Endodermal cell (in vitro differentiated cells): ENCODE measurements around the gene HIBADH. TPM values are rescaled to one million over a fixed set of nuclear protein-coding genes. Genes with fewer than 3 reads are reported as not detected.
A peak's percentile ranks its signal among the peaks of the same experiment; 100 is the strongest.

Experiments
- DNase-seq: peaks from one replicate; pipeline ENCODE4 v3.0.0-alpha.2; 2017
- H3K27ac ChIP-seq: 2 replicates; pipeline ENCODE4 v1.5.1; 2013; ENCODE audit warnings: mild to moderate bottlenecking, low read depth, low read length, moderate library complexity
- H3K27me3 ChIP-seq: 2 replicates; pipeline ENCODE4 v1.6.1; 2013; ENCODE audit warnings: mild to moderate bottlenecking, low read length, moderate library complexity; ENCODE audit not compliant: insufficient read depth, control insufficient read depth, poor library complexity, severe bottlenecking
- H3K36me3 ChIP-seq: 2 replicates; pipeline ENCODE4 v1.7.0; 2013; ENCODE audit warnings: mild to moderate bottlenecking, low read length, moderate library complexity; ENCODE audit not compliant: control insufficient read depth, insufficient read depth
- H3K4me1 ChIP-seq: one replicate; pipeline ENCODE4 v1.7.0; 2013; ENCODE audit warnings: low read length; ENCODE audit not compliant: control insufficient read depth, insufficient read depth
- H3K4me3 ChIP-seq: 2 replicates; pipeline ENCODE4 v1.5.1; 2013; ENCODE audit warnings: mild to moderate bottlenecking, low read length, moderate library complexity
- H3K9ac ChIP-seq: 2 replicates; pipeline ENCODE4 v1.6.1; 2013; ENCODE audit warnings: mild to moderate bottlenecking, low read length, moderate library complexity; ENCODE audit not compliant: poor library complexity, severe bottlenecking; ENCODE audit errors: extremely low read depth
- H3K9me3 ChIP-seq: 2 replicates; pipeline ENCODE4 v1.6.1; 2013; ENCODE audit warnings: mild to moderate bottlenecking, low read length, moderate library complexity; ENCODE audit not compliant: control insufficient read depth
- H3K27ac Mint-ChIP-seq: 2 replicates; pipeline ENCODE4 v1.8.0; 2020; ENCODE audit warnings: mixed read lengths
- H3K27me3 Mint-ChIP-seq: 2 replicates; pipeline ENCODE4 v1.8.0; 2021; ENCODE audit warnings: mild to moderate bottlenecking, mixed read lengths; ENCODE audit not compliant: insufficient read depth
- H3K36me3 Mint-ChIP-seq: 2 replicates; pipeline ENCODE4 v1.8.0; 2020; ENCODE audit warnings: low read depth, mixed read lengths
- H3K4me1 Mint-ChIP-seq: 2 replicates; pipeline ENCODE4 v1.8.0; 2020; ENCODE audit warnings: mixed read lengths
- H3K4me3 Mint-ChIP-seq: 2 replicates; pipeline ENCODE4 v1.8.0; 2020; ENCODE audit warnings: mild to moderate bottlenecking, moderate library complexity, mixed read lengths
- H3K9me3 Mint-ChIP-seq: 2 replicates; pipeline ENCODE4 v1.8.0; 2020; ENCODE audit warnings: mild to moderate bottlenecking, mixed read lengths
- CTCF ChIP-seq: fragments of 200-600 bp; sonication (generic); conservative IDR thresholded peaks from 2 replicates; pipeline ENCODE4 v1.5.0; 2021; ENCODE audit warnings: antibody characterized with exemption, mild to moderate bottlenecking
- WGBS, 2 experiments: methylation state at CpG; one replicate each; pipeline versions ENCODE4 v1.1.5 to v1.1.7; 2013; ENCODE audit warnings: missing lambda C conversion rate in 2 of 2, mixed read lengths in 1 of 2; ENCODE audit not compliant: insufficient coverage in 1 of 2, insufficient read length in 1 of 2; 5-methylcytosine and 5-hydroxymethylcytosine counted together
- total RNA-seq, 2 donors: library from RNA; stranded (reverse); fragmentation: NEBNext Ultra II Directional in 1 of 2; extraction: Animal tissue kit (Norgen Biotek cat#: 25700) in 1 of 2; gene quantifications; 2 replicates in 1 of 2; 3 replicates in 1 of 2; pipeline ENCODE4 v1.2.1, GENCODE V29; 2021

Gene HIBADH
- total RNA-seq, 2 donors from 2014 or later: 48.3 to 78.1 TPM

GRCh38 chr7:27606270-27607209, 56.1 kb downstream of the HIBADH start:
- peak overlapping the region; percentile 40 for H3K27ac ChIP-seq
- H3K9ac ChIP-seq: no peak overlapping the region
- 60 to 89% methylated on average over 3 to 4 of the region's 4 CpGs for WGBS, 2 experiments
- H3K9me3 ChIP-seq: no peaks in the 10 kb centered on the region
- Mint-ChIP-seq H3K27me3 (no peaks in the 10 kb centered on the region), H3K9me3 (no peaks in the 10 kb centered on the region), H3K4me3 (peak overlapping the region; percentile 29), H3K27ac (peak overlapping the region; percentile 90), H3K4me1 (peaks cover 62% of the 10 kb centered on the region), H3K36me3 (no peaks in the 10 kb centered on the region)
- H3K27me3 ChIP-seq: no peaks in the 10 kb centered on the region
- no peak for TF ChIP-seq CTCF
- H3K4me1 ChIP-seq: peaks cover 30% of the 10 kb centered on the region
- H3K36me3 ChIP-seq: no peaks in the 10 kb centered on the region
- H3K4me3 ChIP-seq: peak overlapping the region; percentile 64
- DNase-seq: no peak

GRCh38 chr7:27605689-27606269, 56.9 kb downstream of the HIBADH start:
- no peak overlapping the region for H3K27ac ChIP-seq
- H3K9me3 Mint-ChIP-seq: no peaks in the 10 kb centered on the region
- no peaks in the 10 kb centered on the region for H3K9me3 ChIP-seq
- DNase-seq: no peak
- no peaks in the 10 kb centered on the region for H3K27me3 Mint-ChIP-seq
- WGBS, 2 experiments: 27% methylated on average over 1 of the region's 2 CpGs; no CpG with 5 or more reads in 1 of the 2 experiments
- peak overlapping the region; percentile 31 for H3K4me3 Mint-ChIP-seq
- peaks cover 30% of the 10 kb centered on the region for H3K4me1 ChIP-seq
- H3K27ac Mint-ChIP-seq: peak overlapping the region; percentile 90
- H3K27me3 ChIP-seq: no peaks in the 10 kb centered on the region
- peak overlapping the region; percentile 64 for H3K4me3 ChIP-seq
- H3K9ac ChIP-seq: no peak overlapping the region
- peak; percentile 76 for TF ChIP-seq CTCF
- no peaks in the 10 kb centered on the region for H3K36me3 Mint-ChIP-seq
- H3K4me1 Mint-ChIP-seq: peaks cover 66% of the 10 kb centered on the region
- no peaks in the 10 kb centered on the region for H3K36me3 ChIP-seq

- Histone ChIP-seq H3K4me3 (no peak overlapping the region), H3K36me3 (no peaks in the 10 kb centered on the region), H3K27ac (no peak overlapping the region), H3K9ac (no peak overlapping the region), H3K4me1 (peaks cover 30% of the 10 kb centered on the region), H3K27me3 (no peaks in the 10 kb centered on the region), H3K9me3 (no peaks in the 10 kb centered on the region)
- Mint-ChIP-seq H3K9me3 (no peaks in the 10 kb centered on the region), H3K4me3 (peak overlapping the region; percentile 31), H3K27ac (no peak overlapping the region), H3K36me3 (no peaks in the 10 kb centered on the region), H3K4me1 (peaks cover 69% of the 10 kb centered on the region), H3K27me3 (no peaks in the 10 kb centered on the region)
- WGBS, 2 experiments: no CpG with 5 or more reads among the region's 2 CpGs
- DNase-seq: no peak
- no peak for TF ChIP-seq CTCF
Observed at GRCh38 chr7:27605283-27605682, 57.4 kb downstream of the HIBADH start.
